Iris pigment epithelial cell (primary cell): ENCODE data around the gene ARHGAP9.
"Not testable (repeated sequence)": the region's sequence is repeated elsewhere in the genome, so short reads cannot be mapped to it uniquely, and the experiment has no call there.

ENCODE experiments used
- DNase-seq: peaks from one replicate; pipeline ENCODE4 v3.0.0-alpha.2; 2011; ENCODE audit warnings: low read depth

Gene ARHGAP9

DNA sequence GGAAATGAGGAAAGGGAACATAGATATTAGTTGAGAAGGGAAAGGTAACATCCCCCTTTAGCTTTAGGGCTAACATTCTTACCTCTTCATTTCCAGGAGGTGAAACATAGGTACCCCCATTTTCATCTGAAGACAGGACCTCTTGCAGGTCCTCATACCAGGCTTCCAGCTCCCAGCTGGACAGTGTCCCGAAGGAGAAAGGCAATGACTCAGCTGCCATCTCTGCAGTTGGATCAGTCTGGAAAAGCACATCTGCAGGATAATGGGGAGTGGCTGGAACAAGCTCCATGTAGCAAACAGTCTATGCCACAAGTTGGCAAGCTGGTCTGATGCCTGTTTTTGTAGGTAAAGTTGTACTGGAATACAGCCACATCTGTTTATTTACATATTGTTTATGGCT is 37.5 kb upstream of the ARHGAP9 start:
- peak; percentile 21 for DNase-seq

DNA sequence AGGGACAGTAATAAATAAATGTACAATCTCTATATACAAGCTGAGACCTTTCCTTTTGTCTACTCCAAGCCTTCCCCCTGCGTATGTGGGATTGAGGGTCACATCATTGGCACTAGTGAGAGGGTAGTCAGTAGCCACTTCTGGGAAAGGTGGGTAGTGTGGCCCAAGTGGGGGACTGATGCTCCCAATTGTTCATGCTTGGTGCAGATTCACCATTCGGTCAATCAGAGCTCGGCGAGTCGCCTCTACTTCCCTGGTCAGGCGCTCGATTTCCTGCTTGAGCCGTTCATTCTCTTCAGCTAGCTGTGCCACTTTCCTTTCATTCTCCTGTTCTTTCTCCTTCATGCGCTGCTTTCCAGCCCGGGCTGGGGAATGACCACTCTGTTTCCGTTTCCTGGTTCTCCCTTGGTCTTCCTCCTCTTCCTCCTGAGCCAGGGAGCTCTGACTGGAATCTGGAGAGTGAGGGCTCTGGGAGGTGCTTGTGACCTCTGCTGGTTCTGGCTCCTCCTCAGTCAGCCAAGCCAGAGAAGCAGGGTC is 37.0 kb upstream of the ARHGAP9 start:
- no peak for DNase-seq

DNA sequence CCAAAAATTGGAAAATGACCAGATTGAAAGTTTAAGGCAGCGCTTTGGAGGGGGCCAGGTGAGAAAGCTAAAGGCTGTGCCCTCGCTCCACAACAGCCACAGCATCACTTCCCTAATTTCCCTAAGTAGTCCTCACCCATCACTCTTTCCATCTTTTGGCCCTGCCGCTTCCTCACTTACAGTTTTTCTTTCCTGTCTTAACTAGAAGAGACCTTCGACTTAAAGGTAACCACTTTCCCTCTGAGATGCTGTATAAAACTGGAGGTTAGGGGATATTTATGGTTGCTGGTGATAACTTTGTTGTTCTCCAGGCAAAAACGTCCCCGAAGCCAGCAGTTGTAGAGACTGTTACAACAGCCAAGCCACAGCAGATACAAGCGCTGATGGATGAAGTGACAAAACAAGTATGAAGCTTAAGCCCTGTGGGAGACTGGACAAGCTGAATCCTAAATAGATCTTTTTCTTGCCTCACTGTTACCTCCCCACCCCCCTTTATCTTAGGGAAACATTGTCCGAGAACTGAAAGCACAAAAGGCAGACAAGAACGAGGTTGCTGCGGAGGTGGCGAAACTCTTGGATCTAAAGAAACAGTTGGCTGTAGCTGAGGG is 36.4 kb upstream of the ARHGAP9 start:
- DNase-seq, result no peak

DNA sequence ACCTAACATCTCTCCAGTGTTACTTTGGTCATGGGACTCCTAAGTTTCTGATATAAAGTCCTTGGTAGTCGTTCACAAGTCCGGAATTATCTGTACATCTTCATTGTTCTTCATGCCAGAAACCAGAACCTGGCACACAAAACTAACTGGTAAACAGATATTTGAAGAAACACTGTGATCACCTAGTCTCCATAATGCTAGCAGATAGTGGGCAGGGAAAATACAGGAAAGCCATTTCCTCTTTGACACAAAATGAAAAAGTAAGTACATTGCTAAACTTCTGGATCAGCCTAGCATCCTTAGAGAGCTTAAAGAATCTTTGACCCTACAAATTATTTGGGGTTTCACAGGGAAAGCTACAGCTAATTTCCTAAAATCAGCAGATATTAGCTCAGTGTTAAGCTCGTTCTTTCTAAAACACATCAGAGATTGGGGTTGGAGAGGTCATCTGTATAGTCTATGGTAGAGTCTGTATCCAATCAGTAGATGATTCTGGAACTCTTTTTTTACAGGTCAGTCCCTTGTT is 35.8 kb upstream of the ARHGAP9 start:
- DNase-seq, result no peak

DNA sequence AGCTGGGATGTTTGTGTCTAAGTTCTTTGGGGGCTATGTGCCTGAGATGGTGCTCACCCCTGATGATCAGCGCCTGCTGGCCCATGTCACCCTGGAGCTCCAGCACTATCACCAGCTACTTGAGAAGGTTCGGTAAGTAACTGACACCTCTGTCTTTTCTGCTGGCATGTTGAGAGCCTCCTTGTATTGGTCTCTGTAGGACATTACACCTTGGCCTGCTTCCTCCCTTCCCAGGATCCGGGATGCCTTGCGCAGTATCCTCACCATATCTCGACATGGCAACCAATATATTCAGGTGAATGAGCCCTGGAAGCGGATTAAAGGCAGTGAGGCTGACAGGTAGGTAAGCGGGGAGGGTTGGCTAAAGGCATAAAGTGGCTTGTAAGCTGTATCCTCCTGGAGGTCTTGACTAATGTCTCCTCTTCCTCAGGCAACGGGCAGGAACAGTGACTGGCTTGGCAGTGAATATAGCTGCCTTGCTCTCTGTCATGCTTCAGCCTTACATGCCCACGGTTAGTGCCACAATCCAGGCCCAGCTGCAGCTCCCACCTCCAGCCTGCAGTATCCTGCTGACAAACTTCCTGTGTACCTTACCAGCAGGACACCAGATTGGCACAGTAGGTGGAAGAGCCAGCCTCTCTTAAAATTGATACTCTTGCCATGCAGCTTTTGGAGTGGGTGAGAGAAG is 35.2 kb upstream of the ARHGAP9 start:
- DNase-seq, result no peak

DNA sequence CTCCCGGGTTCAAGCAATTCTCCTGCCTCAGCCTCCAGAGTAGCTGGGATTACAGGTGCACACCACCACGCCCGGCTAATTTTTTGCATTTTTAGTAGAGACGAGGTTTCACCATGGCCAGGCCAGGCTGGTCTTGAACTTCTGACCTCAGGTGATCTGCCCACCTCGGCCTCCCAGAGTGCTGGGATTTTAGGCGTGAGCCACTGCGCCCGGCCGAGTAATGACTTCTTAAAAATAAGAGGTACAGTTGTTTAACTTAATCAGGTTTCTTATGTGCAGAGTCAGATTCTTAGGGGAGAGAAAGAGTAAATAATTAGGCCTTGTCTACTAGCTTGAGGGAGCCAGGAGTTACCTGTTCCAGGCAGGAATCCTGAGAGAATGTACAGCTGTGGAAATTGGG is 34.6 kb upstream of the ARHGAP9 start:
- DNase-seq, result not testable (repeated sequence)

DNA sequence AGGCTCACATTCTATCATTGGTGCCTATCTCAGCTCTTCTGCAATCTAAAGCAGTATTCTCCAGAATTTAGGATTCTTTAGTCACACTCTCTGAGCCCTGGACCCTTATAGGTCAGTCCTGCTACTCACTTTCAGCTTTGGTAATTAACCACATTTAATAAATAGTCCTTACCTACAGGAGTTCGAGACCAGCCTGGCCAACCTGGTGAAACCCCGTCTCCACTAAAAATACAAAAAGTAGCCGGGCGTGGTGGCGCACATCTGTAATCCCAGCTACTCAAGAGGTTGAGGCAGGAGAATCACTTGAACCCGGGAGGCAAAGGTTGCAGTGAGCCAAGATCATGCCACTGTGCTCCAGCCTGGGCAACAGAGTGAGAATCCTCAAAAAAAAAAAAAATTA is 34.0 kb upstream of the ARHGAP9 start:
- DNase-seq, result not testable (repeated sequence)

DNA sequence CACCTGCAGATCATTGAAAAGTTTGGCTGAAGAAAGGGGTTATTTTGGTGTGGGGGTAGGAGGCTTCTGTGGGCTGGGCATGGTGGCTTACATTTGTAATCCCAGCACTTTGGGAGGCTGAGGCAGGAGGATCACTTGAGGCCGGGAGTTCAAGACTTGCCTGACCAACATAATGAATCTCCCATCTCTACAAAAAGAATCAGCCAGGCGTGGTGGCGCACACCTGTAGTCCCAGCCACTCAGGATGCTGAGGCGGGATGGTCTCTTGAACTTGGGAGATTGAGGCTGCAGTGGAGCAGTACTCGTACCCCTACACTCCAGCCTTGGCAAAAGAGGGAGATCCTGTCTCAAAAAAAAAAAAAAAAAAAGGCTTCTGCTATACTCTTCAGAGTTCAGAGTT is 33.6 kb upstream of the ARHGAP9 start:
- DNase-seq, result no peak

DNA sequence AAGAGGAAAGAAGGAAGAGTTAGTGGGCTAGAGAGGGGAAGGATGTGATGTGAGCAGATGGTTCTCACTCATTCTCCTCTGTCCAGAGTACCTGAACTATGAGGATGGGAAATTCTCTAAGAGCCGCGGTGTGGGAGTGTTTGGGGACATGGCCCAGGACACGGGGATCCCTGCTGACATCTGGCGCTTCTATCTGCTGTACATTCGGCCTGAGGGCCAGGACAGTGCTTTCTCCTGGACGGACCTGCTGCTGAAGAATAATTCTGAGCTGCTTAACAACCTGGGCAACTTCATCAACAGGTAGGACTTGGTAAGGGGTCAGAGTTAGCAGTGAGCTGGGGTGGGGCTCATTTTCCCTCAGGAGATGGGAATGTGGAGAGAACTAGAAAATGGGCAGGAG is 33.0 kb upstream of the ARHGAP9 start:
- no peak for DNase-seq

DNA sequence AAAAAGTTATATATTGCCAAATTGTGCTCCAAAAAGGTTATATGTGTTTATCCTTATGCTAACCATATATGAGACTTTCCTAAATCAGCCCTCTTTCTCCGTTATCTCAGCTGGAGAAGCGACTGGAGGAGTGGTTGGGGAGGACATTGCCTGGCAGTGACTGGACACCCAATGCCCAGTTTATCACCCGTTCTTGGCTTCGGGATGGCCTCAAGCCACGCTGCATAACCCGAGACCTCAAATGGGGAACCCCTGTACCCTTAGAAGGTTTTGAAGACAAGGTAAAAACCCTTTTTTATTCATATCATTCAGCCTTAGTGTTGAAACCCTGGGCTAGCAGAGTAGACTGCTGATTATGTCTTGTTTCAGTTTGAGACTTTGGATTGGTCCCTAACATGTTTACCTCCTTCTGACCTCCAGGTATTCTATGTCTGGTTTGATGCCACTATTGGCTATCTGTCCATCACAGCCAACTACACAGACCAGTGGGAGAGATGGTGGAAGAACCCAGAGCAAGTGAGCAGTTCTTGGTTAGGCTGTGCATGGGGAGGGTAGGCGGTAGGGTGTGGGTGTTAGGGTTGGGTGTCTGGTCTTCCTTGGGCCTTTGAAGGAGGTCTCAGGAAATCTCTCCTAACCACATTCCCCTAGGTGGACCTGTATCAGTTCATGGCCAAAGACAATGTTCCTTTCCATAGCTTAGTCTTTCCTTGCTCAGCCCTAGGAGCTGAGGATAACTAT is 32.1 kb upstream of the ARHGAP9 start:
- DNase-seq, result no peak

DNA sequence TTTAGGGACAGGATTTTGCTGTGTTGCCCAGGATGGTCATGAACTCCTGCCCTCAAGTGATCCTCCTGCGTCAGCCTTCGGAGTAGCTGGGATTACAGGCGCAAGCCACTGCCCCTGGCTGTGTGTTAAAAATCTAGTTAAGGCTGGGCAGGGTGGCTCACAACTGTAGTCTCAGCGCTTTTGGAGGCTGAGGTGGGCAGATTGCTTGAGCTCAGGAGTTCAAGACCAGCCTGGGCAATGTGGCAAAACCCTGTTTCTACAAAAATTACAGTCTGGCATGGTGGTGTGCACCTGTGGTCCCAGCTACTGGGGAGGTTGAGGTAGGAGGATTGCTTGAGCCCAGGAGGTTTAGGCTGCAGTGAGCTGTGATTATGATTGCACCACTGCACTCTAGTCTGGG is 31.5 kb upstream of the ARHGAP9 start:
- no peak for DNase-seq

DNA sequence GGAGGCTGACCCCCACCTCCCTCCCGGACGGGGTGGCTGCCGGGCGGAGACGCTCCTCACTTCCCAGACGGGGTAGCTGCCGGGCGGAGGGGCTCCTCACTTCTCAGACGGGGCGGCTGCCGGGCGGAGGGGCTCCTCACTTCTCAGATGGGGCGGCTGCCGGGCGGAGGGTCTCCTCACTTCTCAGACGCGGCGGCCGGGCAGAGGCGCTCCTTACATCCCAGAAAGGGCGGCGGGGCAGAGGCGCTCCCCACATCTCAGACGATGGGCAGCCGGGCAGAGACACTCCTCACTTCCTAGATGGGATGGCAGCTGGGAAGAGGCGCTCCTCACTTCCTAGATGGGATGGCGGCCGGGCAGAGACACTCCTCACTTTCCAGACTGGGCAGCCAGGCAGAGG is 28.1 kb upstream of the ARHGAP9 start:
- not testable (repeated sequence) for DNase-seq

DNA sequence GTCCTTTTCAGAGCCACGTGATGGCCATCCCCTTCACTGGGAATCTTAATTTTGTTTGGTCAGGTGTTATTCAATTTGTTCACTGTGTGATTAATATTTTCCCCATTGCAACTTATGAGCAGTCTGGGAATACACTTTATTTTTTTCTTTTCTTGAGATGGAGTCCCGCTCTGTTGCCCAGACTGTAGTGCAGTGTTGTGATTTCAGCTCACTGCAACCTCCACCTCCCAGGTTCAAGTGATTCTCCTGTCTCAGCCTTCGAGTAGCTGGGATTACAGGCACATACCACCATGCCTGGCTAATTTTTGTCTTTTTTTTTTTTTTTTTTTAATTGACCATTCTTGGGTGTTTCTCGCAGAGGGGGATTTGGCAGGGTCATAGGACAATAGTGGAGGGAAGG is 26.9 kb upstream of the ARHGAP9 start:
- DNase-seq, result not testable (repeated sequence)

DNA sequence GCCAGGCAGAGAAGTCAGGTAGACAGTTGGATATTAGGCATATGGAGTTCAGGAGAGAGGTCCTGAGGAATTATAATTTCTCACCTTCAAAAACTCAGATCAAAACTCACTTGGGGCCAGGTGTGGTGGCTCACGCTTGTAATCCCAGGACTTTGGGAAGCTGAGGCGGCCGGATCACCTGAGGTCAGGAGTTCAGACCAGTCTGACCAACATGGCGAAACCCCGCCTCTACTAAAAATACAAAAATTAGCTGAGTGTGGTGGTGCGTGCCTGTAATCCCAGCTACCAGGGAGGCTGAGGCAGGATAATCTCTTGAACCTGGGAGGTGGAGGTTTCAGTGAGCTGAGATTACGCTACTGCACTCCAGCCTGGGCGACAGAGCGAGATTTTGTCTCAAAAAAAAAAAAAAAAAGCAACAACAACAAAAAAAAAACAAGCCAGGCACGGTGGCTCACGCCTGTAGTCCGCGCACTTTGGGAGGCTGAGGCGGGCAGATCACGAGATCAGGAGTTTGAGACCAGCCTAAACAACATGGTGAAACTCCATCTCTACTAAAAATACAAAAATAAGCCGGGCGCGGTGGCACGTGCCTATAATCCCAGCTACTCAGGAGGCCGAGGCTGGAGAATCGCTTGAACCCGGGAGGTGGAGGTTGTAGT is 22.8 kb upstream of the ARHGAP9 start:
- DNase-seq, result not testable (repeated sequence)

DNA sequence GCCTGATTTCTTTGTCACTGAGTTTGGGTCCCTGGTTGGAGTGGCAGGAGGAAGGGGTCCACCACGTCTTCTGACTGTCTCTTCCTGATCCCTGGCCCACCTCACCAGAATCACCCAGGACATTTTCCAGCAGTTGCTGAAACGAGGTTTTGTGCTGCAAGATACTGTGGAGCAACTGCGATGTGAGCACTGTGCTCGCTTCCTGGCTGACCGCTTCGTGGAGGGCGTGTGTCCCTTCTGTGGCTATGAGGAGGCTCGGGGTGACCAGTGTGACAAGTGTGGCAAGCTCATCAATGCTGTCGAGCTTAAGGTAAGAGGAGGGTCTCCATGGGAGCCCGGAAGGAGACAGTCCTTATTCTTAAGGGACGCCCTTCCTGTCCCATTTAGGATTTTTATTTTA is 20.5 kb upstream of the ARHGAP9 start:
- DNase-seq, result no peak

DNA sequence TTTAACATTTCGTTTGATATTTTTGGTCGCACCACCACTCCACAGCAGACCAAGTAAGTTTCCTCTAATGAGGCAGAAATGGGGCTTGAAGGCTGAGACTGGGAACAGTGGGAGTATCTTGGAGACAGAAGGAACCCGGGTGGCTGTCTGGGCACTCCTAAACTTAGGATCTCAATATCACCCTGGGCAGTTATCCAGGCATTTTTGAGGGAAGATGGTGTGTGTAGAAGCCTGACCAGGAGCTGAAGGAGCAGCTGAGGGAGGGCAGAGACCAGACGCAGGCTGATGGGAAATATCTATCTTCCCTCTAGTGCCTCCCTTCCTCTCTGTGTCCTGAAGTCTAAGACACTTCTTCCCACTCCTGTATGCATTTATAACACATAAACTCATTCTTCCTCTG is 18.9 kb upstream of the ARHGAP9 start:
- no peak for DNase-seq

DNA sequence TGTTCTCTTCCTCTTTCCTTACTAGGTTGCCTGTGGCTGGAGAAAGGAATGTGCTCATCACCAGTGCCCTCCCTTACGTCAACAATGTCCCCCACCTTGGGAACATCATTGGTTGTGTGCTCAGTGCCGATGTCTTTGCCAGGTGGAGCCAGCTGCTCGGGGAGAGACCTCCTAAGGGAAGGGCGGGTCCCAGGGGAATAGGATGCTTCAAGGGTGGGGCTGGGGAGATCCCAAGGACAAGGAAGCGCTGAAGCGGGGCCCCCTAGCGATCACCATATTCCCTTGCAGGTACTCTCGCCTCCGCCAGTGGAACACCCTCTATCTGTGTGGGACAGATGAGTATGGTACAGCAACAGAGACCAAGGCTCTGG is 18.5 kb upstream of the ARHGAP9 start:
- no peak for DNase-seq

DNA sequence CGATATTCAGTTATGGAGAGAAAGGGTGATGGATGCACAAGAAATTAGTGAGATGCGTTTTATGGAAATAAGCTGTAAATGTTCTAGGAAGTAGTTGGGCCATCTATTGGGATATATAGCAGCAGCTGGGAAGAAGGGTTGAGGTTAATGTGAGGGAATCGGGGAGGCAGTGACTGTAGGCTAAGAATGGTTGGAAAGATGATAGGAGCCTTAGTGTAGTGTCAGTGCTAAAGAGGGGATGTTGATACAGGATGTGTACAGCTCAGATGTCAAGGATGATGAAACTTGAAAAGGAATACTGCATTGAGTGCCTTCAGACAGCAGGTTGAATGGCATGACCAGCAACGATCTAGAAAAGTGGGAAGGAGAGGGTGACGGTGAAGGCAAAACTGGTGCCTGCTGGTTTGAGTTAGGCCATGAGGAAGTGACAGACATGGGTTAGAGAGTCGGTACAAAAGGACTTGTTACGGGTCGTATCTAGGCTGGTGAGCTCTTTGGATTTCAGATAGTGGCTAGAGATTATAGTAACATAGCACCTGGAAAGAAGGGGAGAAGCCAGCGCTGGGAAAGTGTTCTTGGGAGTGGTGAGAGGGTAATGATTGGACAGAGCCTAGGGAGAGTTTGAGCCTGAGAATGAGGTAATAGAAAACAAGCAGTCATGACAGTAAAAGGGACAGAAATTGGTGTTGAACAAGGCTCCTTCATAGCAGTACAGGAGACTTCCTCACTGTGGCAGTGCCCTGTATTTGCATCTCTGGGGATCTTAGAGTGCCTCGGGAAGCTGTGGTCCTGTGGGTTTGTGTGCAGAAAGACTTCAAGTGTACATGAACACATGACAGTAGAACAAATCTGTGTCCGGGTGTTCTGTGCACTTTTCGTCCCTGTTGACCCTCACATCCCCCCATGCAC is 17.8 kb upstream of the ARHGAP9 start:
- DNase-seq, result no peak

DNA sequence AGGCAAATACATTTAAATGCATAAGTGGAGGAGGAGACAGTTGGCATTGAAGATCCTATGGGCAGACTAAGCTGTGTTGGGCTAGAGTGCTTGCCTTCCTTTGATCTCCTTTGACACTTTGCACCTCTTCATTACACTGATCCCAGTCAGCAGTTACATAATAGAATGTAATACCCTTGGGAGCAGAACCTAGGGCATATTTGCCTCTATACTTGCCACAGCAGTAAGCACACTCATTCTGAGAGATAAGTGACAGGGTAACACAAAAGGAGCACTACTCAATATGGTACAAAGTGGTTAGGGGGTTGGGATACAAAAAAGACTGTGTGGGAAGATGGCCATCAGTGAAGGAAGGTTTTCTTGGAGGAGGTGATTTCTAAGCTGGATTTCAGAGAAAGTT is 17.2 kb upstream of the ARHGAP9 start:
- no peak for DNase-seq

DNA sequence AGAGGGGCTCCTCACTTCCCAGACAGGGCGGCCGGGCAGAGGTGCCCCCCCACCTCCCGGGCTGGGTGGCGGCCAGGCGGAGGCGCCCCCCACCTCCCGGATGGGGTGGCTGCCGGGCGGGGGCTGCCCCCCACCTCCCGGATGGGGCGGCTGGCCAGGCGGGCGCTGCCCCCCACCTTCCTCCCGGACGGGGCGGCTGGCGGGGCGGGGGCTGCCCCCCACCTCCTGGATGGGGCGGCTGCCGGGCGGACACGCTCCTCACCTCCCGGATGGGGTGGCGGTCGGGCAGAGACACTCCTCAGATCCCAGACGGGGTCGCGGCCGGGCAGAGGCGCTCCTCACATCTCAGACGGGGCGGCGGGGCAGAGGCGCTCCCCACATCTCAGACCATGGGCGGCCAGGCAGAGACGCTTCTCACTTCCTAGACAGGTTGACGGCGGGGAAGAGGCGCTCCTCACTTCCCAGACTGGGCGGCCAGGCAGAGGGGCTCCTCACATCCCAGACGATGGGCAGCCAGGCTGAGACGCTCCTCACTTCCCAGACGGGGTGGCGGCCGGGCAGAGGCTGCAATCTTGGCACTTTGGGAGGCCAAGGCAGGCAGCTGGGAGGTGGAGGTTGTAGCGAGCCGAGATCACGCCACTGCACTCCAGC is 15.5 kb upstream of the ARHGAP9 start:
- DNase-seq, result not testable (repeated sequence)
